IPS-18a (cell line): ENCODE results near the gene COG7.
A peak's percentile ranks its signal among the peaks of the same experiment; 100 is the strongest.

Experiments
- H3K27ac ChIP-seq: one replicate; pipeline ENCODE4 v1.5.1; 2013; ENCODE audit warnings: low read length
- H3K27me3 ChIP-seq: one replicate; pipeline ENCODE4 v1.6.1; 2013; ENCODE audit warnings: mild to moderate bottlenecking, low read length; ENCODE audit not compliant: control insufficient read depth, insufficient read depth
- H3K36me3 ChIP-seq: one replicate; pipeline ENCODE4 v1.6.1; 2013; ENCODE audit warnings: low read depth, low read length; ENCODE audit not compliant: control insufficient read depth
- H3K4me1 ChIP-seq: one replicate; pipeline ENCODE4 v1.6.1; 2013; ENCODE audit warnings: low read depth, low read length; ENCODE audit not compliant: control insufficient read depth
- H3K4me3 ChIP-seq: one replicate; pipeline ENCODE4 v1.5.1; 2013; ENCODE audit warnings: low read length
- H3K9ac ChIP-seq: one replicate; pipeline ENCODE4 v1.6.1; 2013; ENCODE audit warnings: mild to moderate bottlenecking, low read length, moderate library complexity
- H3K9me3 ChIP-seq: one replicate; pipeline ENCODE4 v1.6.1; 2013; ENCODE audit warnings: low read depth, low read length; ENCODE audit not compliant: control insufficient read depth

COG7 gene

DNA sequence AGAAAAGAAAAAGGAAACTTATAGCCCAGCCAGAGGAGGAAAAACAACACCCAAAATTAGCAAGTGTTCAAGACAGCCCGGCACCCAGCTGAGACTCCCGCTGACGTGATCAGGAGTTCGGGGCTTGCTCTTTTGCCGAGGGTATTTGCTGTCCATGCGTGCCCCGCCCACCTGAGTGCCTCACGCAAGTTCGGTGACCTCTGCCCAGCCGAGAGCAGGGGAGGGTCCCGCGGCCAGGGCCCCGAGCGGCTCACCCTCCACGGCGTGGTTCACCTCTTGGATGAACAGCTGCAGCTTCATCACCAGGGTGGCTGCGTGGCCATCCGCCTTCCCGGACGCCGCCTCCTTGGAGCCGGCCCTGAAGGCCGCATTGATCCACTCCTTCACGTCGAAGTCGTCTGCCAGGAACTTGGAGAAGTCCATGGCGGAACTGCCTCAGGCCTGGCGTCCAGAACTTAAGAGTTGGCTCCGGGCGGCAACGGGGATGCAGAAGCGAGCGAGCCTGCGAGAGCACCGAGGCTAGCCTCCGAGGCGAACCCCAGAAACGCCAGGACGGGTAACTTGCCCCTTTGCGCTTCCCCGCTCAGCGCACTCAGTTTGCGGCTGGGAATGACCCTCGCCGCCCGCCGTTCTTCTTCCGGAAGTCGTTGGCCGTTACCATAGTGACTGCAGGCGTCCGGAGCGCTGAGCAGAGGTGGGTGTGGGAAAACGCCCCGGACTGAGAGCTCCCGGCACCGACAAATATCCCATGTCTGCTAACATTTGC lies at the start of gene COG7:
COG7 (minus strand) TSS at position 618 of the 766 bp plus-strand sequence; CDS start at position 423, 195 bp downstream.
- Histone ChIP-seq H3K9me3 (no peaks in the 10 kb centered on the region), H3K4me1 (peaks cover 7% of the 10 kb centered on the region), H3K36me3 (no peaks in the 10 kb centered on the region), H3K9ac (peak within 1 kb of the TSS; percentile 64), H3K4me3 (peak within 1 kb of the TSS; percentile 83), H3K27me3 (no peaks in the 10 kb centered on the region), H3K27ac (peak within 1 kb of the TSS; percentile 68)

DNA sequence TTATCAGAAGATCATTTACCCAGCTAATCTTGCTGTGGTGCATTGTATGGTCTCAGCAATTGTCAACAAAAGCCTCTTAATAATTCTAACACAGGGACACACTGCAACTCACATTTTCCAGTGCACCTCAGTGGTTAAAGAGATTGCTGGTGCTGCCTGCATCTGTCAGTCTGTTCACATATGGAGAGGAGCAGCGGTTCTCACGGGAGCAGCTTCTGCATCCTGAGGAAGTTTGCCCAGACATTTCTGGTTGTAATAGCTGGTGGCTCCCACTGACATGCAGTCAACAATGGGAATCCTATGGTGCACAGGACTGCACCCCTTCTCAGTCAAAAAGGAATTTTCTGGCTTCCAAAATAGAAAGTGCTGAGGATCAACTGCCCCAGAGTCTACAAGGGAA lies 49.5 kb upstream of the COG7 start:
- Histone ChIP-seq H3K4me3 (no peak overlapping the region), H3K9me3 (no peaks in the 10 kb centered on the region), H3K9ac (no peak overlapping the region), H3K27me3 (no peaks in the 10 kb centered on the region), H3K36me3 (peaks cover 3% of the 10 kb centered on the region), H3K4me1 (peaks cover 8% of the 10 kb centered on the region), H3K27ac (no peak overlapping the region)

- Histone ChIP-seq H3K27ac (no peak overlapping the region), H3K9ac (no peak overlapping the region), H3K36me3 (peaks cover 3% of the 10 kb centered on the region), H3K4me1 (peaks cover 8% of the 10 kb centered on the region), H3K9me3 (no peaks in the 10 kb centered on the region), H3K4me3 (no peak overlapping the region), H3K27me3 (no peaks in the 10 kb centered on the region)
Measured at GRCh38 chr16:23501291-23501690, 48.3 kb upstream of the COG7 start.

GRCh38 chr16:23500862-23501225 lies 47.9 kb upstream of the COG7 start:
- no peaks in the 10 kb centered on the region for H3K9me3 ChIP-seq
- no peak overlapping the region for H3K9ac ChIP-seq
- no peaks in the 10 kb centered on the region for H3K27me3 ChIP-seq
- H3K4me1 ChIP-seq, result peaks cover 8% of the 10 kb centered on the region
- peaks cover 3% of the 10 kb centered on the region for H3K36me3 ChIP-seq
- no peak overlapping the region for H3K4me3 ChIP-seq
- H3K27ac ChIP-seq, result no peak overlapping the region

GRCh38 chr16:23500212-23500861 lies 47.3 kb upstream of the COG7 start:
- H3K27ac ChIP-seq, result no peak overlapping the region
- no peak overlapping the region for H3K9ac ChIP-seq
- no peaks in the 10 kb centered on the region for H3K9me3 ChIP-seq
- H3K4me3 ChIP-seq, result no peak overlapping the region
- peaks cover 8% of the 10 kb centered on the region for H3K4me1 ChIP-seq
- peaks cover 9% of the 10 kb centered on the region for H3K36me3 ChIP-seq
- H3K27me3 ChIP-seq, result no peaks in the 10 kb centered on the region

- Histone ChIP-seq H3K27me3 (no peaks in the 10 kb centered on the region), H3K4me1 (peaks cover 3% of the 10 kb centered on the region), H3K9me3 (no peaks in the 10 kb centered on the region), H3K36me3 (peaks cover 14% of the 10 kb centered on the region), H3K27ac (no peak overlapping the region), H3K4me3 (no peak overlapping the region), H3K9ac (no peak overlapping the region)
Measured at GRCh38 chr16:23499801-23500200, 46.8 kb upstream of the COG7 start.

DNA sequence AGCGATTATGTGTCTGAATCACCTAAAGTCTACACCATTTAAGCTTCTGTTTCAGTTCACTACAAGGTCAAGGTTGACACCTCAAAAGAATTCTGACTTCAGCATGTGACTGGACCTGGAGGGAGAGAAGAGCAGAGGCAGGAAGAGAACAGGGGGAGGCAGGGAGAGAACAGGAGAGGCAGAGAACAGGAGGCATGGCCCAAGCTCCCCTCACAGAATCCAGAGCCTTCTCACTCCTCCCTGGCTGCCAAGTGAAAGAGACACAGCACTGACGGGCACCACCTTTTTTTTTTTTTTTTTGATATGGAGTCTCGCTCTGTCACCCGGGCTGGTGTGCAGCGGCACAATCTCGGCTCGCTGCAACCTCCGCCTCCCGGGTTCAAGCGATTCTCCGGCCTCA lies 45.9 kb upstream of the COG7 start:
- H3K4me3 ChIP-seq, result no peak overlapping the region
- no peak overlapping the region for H3K27ac ChIP-seq
- no peaks in the 10 kb centered on the region for H3K27me3 ChIP-seq
- H3K9ac ChIP-seq, result no peak overlapping the region
- peaks cover 23% of the 10 kb centered on the region for H3K36me3 ChIP-seq
- H3K9me3 ChIP-seq, result no peaks in the 10 kb centered on the region
- H3K4me1 ChIP-seq, result no peaks in the 10 kb centered on the region

GRCh38 chr16:23497543-23497868 lies 44.5 kb upstream of the COG7 start:
- H3K27me3 ChIP-seq, result no peaks in the 10 kb centered on the region
- H3K4me1 ChIP-seq, result no peaks in the 10 kb centered on the region
- H3K9me3 ChIP-seq, result no peaks in the 10 kb centered on the region
- H3K4me3 ChIP-seq, result no peak overlapping the region
- H3K36me3 ChIP-seq, result peaks cover 37% of the 10 kb centered on the region
- H3K27ac ChIP-seq, result no peak overlapping the region
- H3K9ac ChIP-seq, result no peak overlapping the region

DNA sequence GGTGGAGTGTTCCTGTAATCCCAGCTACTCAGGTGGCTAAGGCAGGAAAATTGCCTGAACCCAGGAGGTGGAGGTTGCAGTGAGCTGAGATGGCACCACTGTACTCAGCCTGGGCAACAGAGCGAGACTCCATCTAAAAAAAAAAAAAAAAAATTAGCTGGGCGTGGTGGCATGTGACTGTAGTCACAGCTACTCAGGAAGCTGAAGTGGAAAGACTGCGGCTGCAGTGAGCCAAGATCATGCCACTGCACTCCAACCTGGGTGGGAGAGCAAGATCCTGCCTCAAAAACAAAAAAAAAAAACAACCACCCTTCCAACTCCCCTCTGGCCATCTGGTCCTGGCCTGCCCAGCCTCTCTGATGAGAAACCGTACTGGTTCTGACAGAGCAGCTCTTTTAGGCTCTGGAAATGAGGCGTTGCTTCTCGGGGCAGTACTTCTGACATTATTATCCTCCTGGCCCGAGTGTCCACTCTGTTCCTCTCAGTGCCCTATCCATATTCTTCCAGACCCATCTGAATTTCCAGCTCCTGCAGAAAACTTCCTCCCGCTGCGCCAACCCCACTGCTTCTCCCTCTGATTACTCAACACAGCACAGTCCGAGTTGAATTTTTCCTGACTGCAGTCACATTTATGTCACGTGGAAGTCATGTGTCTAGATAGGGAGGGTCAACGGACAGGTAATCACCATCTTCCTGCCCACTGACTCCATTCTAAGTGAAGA lies 44.0 kb upstream of the COG7 start:
- no peak overlapping the region for H3K27ac ChIP-seq
- no peak overlapping the region for H3K9ac ChIP-seq

DNA sequence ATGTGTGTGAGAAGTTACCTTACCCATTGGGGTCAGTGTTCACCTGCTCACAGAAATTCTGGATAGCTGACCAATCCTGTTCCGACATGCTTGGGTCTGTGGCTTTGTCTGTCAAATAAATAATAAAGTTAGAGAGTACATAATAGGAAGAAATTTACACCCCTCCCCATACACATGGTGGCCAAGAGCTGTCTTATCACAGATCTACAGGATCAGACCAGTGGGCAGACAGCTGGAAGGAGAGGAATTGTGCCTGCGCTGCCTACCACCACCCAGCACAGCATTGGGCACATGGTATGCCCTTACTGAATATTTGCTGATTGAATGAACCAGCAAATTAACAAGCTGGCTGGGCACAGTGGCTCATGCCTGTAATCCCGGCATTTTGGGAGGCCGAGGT lies 42.7 kb upstream of the COG7 start:
- no peak overlapping the region for H3K4me3 ChIP-seq
- H3K36me3 ChIP-seq, result peaks cover 52% of the 10 kb centered on the region

More for the DNA sequence above, 44.0 kb upstream of the COG7 start:
- Histone ChIP-seq H3K36me3 (peaks cover 41% of the 10 kb centered on the region), H3K27me3 (no peaks in the 10 kb centered on the region), H3K9me3 (no peaks in the 10 kb centered on the region), H3K4me1 (no peaks in the 10 kb centered on the region), H3K4me3 (no peak overlapping the region)

GRCh38 chr16:23494188-23494587 lies 41.2 kb upstream of the COG7 start:
- Histone ChIP-seq H3K9ac (no peak overlapping the region), H3K4me1 (no peaks in the 10 kb centered on the region), H3K27me3 (no peaks in the 10 kb centered on the region), H3K9me3 (no peaks in the 10 kb centered on the region), H3K36me3 (peaks cover 64% of the 10 kb centered on the region), H3K27ac (no peak overlapping the region), H3K4me3 (no peak overlapping the region)

More for the DNA sequence above, 42.7 kb upstream of the COG7 start:
- Histone ChIP-seq H3K4me1 (no peaks in the 10 kb centered on the region), H3K9ac (no peak overlapping the region), H3K27ac (no peak overlapping the region), H3K9me3 (no peaks in the 10 kb centered on the region), H3K27me3 (no peaks in the 10 kb centered on the region)
